Stomach (tissue), 4 donors: ENCODE results near the gene TALDO1.

Source experiments
- CTCF ChIP-seq, 7 experiments: fragments of 450-650 bp in 4 of 7; fragments of 200-600 bp in 3 of 7; sonication (generic) in 3 of 7; IDR thresholded peaks; one replicate each; pipeline ENCODE4 v1.5.1; 2016 to 2019; ENCODE audit warnings: antibody characterized with exemption in 7 of 7, control low read depth in 2 of 7, mild to moderate bottlenecking in 1 of 7
- POLR2A ChIP-seq, 4 donors: fragments of 450-650 bp; IDR thresholded peaks; one replicate each; pipeline ENCODE4 v1.6.1; 2016; ENCODE audit warnings: antibody characterized with exemption in 4 of 4, control low read depth in 2 of 4, mild to moderate bottlenecking in 1 of 4, moderate library complexity in 1 of 4
- POLR2AphosphoS5 ChIP-seq, 3 donors: sonication (generic); formaldehyde crosslinking; IDR thresholded peaks; one replicate each; pipeline ENCODE4 v1.6.1; 2016; ENCODE audit warnings: antibody characterized with exemption in 3 of 3

GRCh38 chr11:765025-765801, 17.9 kb downstream of the TALDO1 start:
- no peak for TF ChIP-seq POLR2AphosphoS5 (IDR thresholded peaks at IDR 0.05)
- no peak for TF ChIP-seq POLR2A (IDR thresholded peaks at IDR 0.05)
- peak in 5 of 7 experiments; percentile 38 to 69 (median 56) for TF ChIP-seq CTCF (IDR thresholded peaks at IDR 0.05)
